Left hindlimb (tissue), 1 donor: ENCODE measurements around the gene EDAR.
A peak's percentile ranks its signal among the peaks of the same experiment; 100 is the strongest.

Experiments used
- DNase-seq: peaks from one replicate; pipeline ENCODE4 v3.0.0-alpha.2; 2018

Gene EDAR

GRCh38 chr2:108988796-108989713 lies at the start of gene EDAR:
EDAR (minus strand) TSS chr2:108989220; CDS start chr2:108931014, 58,206 bp downstream.
- DNase-seq: peak; percentile 42

- no peak for DNase-seq
These were observed 44.2 kb upstream of the EDAR start for GRCh38 chr2:109033171-109033570.

GRCh38 chr2:109032229-109032820 lies 43.3 kb upstream of the EDAR start:
- DNase-seq: no peak

- peak; percentile 51 for DNase-seq
These were observed 42.6 kb upstream of the EDAR start for GRCh38 chr2:109031476-109032228.

- DNase-seq: no peak
These were observed 42.0 kb upstream of the EDAR start for GRCh38 chr2:109030870-109031475.

GRCh38 chr2:109029490-109030201 lies 40.6 kb upstream of the EDAR start:
- DNase-seq: no peak

GRCh38 chr2:109028738-109029489 lies 39.9 kb upstream of the EDAR start:
- DNase-seq: no peak

- DNase-seq: no peak
These were observed 39.3 kb upstream of the EDAR start for GRCh38 chr2:109028277-109028676.

- DNase-seq: no peak
These were observed 38.7 kb upstream of the EDAR start for GRCh38 chr2:109027702-109028101.

- no peak for DNase-seq
These were observed 35.5 kb upstream of the EDAR start for GRCh38 chr2:109024477-109024876.

- DNase-seq: no peak
These were observed 32.9 kb upstream of the EDAR start for GRCh38 chr2:109021895-109022300.

GRCh38 chr2:109020217-109020637 lies 31.2 kb upstream of the EDAR start:
- no peak for DNase-seq

- DNase-seq: no peak
These were observed 29.4 kb upstream of the EDAR start for GRCh38 chr2:109018452-109018851.

- DNase-seq: no peak
These were observed 28.0 kb upstream of the EDAR start for GRCh38 chr2:109017017-109017416.

GRCh38 chr2:109016376-109016775 lies 27.4 kb upstream of the EDAR start:
- DNase-seq: no peak

GRCh38 chr2:109014476-109014875 lies 25.5 kb upstream of the EDAR start:
- no peak for DNase-seq

GRCh38 chr2:109013051-109013450 lies 24.0 kb upstream of the EDAR start:
- DNase-seq: no peak

GRCh38 chr2:109009920-109010610 lies 21.0 kb upstream of the EDAR start:
- no peak for DNase-seq

GRCh38 chr2:109006971-109007370 lies 18.0 kb upstream of the EDAR start:
- no peak for DNase-seq

- peak; percentile 79 for DNase-seq
These were observed 16.7 kb upstream of the EDAR start for GRCh38 chr2:109005686-109006204.

GRCh38 chr2:109001201-109001600 lies 12.2 kb upstream of the EDAR start:
- no peak for DNase-seq
